ENCODE results near the gene SPRED1. TPM values are rescaled to one million over a fixed set of nuclear protein-coding genes. Genes with fewer than 3 reads are reported as not detected.

Gene SPRED1
- total RNA-seq, 2 experiments from 2014 or later: 0.03 to 0.05 TPM

DNA sequence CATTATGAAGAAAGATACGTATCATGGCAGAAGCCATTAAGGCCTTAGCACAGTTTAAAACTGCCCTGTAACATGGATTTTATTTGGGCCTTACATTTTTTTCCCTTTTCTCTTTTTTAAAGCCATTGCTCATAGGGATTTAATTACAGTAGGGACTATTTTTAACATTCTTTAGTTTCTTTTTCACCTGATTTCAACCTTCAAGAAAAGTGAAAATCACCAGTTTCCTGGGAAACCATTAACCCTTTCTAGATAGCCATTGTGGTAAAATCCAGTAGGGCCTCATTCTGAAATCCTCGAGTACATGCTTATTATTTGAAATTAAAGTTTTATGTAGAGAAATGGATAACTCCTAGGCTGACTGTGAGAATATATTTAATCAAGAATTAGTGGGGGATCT is 3.1 kb downstream of the SPRED1 start:
- ChIA-PET CTCF (no interaction called here), POLR2A (no interaction called here)
- no peak overlapping the region for H3K4me3 Mint-ChIP-seq
- peaks cover 5% of the 10 kb centered on the region for H3K36me3 Mint-ChIP-seq (ENCODE audit: low read depth)
- H3K27me3 ChIP-seq (ENCODE audit: control insufficient read depth in 1 of 2, insufficient read depth in 2 of 2, low read length in 2 of 2): peaks cover 0 to 4% of the 10 kb centered on the region in 2 experiments
- TF ChIP-seq, protein P1, sequence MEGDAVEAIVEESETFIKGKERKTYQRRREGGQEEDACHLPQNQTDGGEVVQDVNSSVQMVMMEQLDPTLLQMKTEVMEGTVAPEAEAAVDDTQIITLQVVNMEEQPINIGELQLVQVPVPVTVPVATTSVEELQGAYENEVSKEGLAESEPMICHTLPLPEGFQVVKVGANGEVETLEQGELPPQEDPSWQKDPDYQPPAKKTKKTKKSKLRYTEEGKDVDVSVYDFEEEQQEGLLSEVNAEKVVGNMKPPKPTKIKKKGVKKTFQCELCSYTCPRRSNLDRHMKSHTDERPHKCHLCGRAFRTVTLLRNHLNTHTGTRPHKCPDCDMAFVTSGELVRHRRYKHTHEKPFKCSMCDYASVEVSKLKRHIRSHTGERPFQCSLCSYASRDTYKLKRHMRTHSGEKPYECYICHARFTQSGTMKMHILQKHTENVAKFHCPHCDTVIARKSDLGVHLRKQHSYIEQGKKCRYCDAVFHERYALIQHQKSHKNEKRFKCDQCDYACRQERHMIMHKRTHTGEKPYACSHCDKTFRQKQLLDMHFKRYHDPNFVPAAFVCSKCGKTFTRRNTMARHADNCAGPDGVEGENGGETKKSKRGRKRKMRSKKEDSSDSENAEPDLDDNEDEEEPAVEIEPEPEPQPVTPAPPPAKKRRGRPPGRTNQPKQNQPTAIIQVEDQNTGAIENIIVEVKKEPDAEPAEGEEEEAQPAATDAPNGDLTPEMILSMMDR (IDR thresholded peaks at IDR 0.05): no peak
- H3K4me3 ChIP-seq (ENCODE audit: low read length): no peak overlapping the region
- no peak for DNase-seq
- H3K9me3 ChIP-seq (ENCODE audit: control insufficient read depth in 1 of 2, insufficient read depth in 1 of 2, low read length in 2 of 2): no peaks in the 10 kb centered on the region
- H3K9me3 Mint-ChIP-seq: no peaks in the 10 kb centered on the region
- H3K27ac Mint-ChIP-seq: no peak overlapping the region
- no peak overlapping the region for H3K27ac ChIP-seq (ENCODE audit: low read depth in 1 of 2, low read length in 2 of 2)
- intact Hi-C loops (cut with DNase I, micrococcal nuclease): loop anchor here (10.0 kb wide), 2 partner anchors 99 to 449 kb away; no protein-coding TSS in a partner anchor
- no peaks in the 10 kb centered on the region for H3K36me3 ChIP-seq (ENCODE audit: insufficient read depth, low read length)
- H3K27me3 Mint-ChIP-seq: peaks cover 12% of the 10 kb centered on the region
- no peak for ATAC-seq (ENCODE audit: poor library complexity)
- peaks cover 30% of the 10 kb centered on the region for H3K4me1 Mint-ChIP-seq (ENCODE audit: low read depth)
- peaks cover 23% of the 10 kb centered on the region for H3K4me1 ChIP-seq (ENCODE audit: insufficient read depth, low read length)

DNA sequence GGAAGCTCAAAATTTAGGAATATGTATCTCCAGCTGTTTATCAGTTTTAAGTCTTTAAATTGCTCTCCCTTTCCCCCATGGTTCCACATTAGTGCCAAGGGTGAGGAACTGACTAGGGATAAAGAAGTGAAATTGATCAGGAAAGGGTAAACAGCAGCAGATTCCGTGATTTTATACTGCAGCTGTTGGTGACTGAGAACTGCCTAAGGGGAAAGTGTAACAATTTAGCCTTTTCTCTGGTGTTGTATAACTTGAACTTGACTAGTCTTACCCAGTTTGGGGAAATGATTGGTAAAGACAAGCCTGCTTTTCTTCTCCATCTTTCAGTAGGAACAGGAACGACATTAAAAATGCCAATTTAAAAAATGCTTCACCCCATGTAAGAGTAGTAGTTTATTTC is 5.0 kb downstream of the SPRED1 start:
- Histone ChIP-seq H3K9me3 (ENCODE audit: control insufficient read depth in 1 of 2, insufficient read depth in 1 of 2, low read length in 2 of 2) (no peaks in the 10 kb centered on the region), H3K4me1 (ENCODE audit: insufficient read depth, low read length) (peaks cover 10% of the 10 kb centered on the region), H3K27me3 (ENCODE audit: control insufficient read depth in 1 of 2, insufficient read depth in 2 of 2, low read length in 2 of 2) (no peaks in the 10 kb centered on the region), H3K27ac (ENCODE audit: low read depth in 1 of 2, low read length in 2 of 2) (no peak overlapping the region), H3K4me3 (ENCODE audit: low read length) (no peak overlapping the region), H3K36me3 (ENCODE audit: insufficient read depth, low read length) (no peaks in the 10 kb centered on the region)
- ChIA-PET POLR2A (no interaction called here), CTCF (no interaction called here)
- peaks cover 19% of the 10 kb centered on the region for H3K4me1 Mint-ChIP-seq (ENCODE audit: low read depth)
- H3K27ac Mint-ChIP-seq: no peak overlapping the region
- DNase-seq (no peak), ATAC-seq (ENCODE audit: poor library complexity) (no peak)
- H3K9me3 Mint-ChIP-seq: no peaks in the 10 kb centered on the region
- H3K27me3 Mint-ChIP-seq: peaks cover 4% of the 10 kb centered on the region
- H3K36me3 Mint-ChIP-seq (ENCODE audit: low read depth): peaks cover 5% of the 10 kb centered on the region
- H3K4me3 Mint-ChIP-seq: no peak overlapping the region
- TF ChIP-seq, protein P1 (IDR thresholded peaks at IDR 0.05): no peak
- intact Hi-C loops (cut with DNase I, micrococcal nuclease): loop anchor here (10.0 kb wide), 2 partner anchors 97 to 447 kb away; no protein-coding TSS in a partner anchor

DNA sequence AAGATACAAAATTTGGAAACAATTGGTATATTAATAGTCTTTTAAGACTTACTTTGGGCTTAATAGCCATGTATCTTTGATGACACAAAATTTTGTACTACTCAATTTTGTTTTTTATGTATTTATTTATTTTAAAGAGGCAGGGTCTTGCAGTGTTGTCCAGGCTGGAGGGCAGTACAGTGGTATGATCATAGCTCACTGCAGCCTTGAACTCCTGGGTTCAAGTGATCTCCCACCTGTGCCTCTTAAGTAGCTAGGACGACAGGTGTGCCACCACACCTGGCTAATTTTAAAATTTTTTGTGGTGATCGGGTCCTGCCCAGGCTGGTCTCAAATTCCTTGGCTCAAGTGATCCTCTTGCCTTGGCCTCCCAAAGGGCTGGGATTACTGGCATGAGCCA is 6.5 kb downstream of the SPRED1 start:
- DNase-seq: no peak
- H3K27ac Mint-ChIP-seq: no peak overlapping the region
- ATAC-seq (ENCODE audit: poor library complexity): no peak
- Histone ChIP-seq H3K4me3 (ENCODE audit: low read length) (no peak overlapping the region), H3K9me3 (ENCODE audit: control insufficient read depth in 1 of 2, insufficient read depth in 1 of 2, low read length in 2 of 2) (no peaks in the 10 kb centered on the region), H3K27ac (ENCODE audit: low read depth in 1 of 2, low read length in 2 of 2) (no peak overlapping the region), H3K36me3 (ENCODE audit: insufficient read depth, low read length) (no peaks in the 10 kb centered on the region), H3K27me3 (ENCODE audit: control insufficient read depth in 1 of 2, insufficient read depth in 2 of 2, low read length in 2 of 2) (no peaks in the 10 kb centered on the region), H3K4me1 (ENCODE audit: insufficient read depth, low read length) (no peaks in the 10 kb centered on the region)
- H3K9me3 Mint-ChIP-seq: no peaks in the 10 kb centered on the region
- no peak overlapping the region for H3K4me3 Mint-ChIP-seq
- intact Hi-C loops (cut with DNase I, micrococcal nuclease): loop anchor here (10.0 kb wide), 2 partner anchors 96 to 446 kb away; no protein-coding TSS in a partner anchor
- ChIA-PET CTCF (no interaction called here), POLR2A (no interaction called here)
- H3K4me1 Mint-ChIP-seq (ENCODE audit: low read depth): peaks cover 7% of the 10 kb centered on the region
- TF ChIP-seq, protein P1 (IDR thresholded peaks at IDR 0.05): no peak
- no peaks in the 10 kb centered on the region for H3K36me3 Mint-ChIP-seq (ENCODE audit: low read depth)
- no peaks in the 10 kb centered on the region for H3K27me3 Mint-ChIP-seq

All from CD4-positive, alpha-beta T cell (primary cell).